AG09309 (cell line): ENCODE data around the gene DGKG.

ENCODE experiments used
- DNase-seq: peaks from one replicate; pipeline ENCODE4 v3.0.0-alpha.2; 2010; ENCODE audit warnings: low read depth
- H3K4me3 ChIP-seq: 2 replicates; pipeline ENCODE4 v1.5.1; 2011; ENCODE audit warnings: mild to moderate bottlenecking, low read depth, low read length, moderate library complexity; ENCODE audit not compliant: control insufficient read depth
- TF ChIP-seq, protein P1 (sequence below): IDR thresholded peaks from 2 replicates; pipeline ENCODE4 v1.5.1; 2011; ENCODE audit warnings: mild to moderate bottlenecking, low read depth, low read length, inconsistent platforms; ENCODE audit not compliant: insufficient read depth, control insufficient read depth; ENCODE audit errors: missing control alignments

DGKG gene

DNA sequence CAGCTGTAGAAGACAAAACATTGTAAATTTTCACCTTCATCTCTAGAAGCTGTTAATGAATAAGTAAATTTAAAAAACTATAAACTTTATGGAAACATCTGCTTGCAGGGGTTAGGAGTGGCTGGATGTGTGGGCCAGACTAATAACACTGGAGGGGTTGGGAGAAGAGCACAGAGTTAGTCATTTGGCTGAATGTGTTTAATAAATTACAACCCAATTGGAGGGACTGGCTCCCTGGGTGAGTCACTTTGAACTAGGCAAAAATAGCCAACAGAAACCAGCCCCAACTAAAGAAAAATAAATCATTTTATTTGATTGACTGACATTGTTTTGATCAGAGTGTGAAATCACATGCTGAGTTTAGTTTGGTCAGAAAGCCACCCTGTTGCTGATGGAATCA, 21.8 kb downstream of the DGKG start:
- TF ChIP-seq, protein P1, sequence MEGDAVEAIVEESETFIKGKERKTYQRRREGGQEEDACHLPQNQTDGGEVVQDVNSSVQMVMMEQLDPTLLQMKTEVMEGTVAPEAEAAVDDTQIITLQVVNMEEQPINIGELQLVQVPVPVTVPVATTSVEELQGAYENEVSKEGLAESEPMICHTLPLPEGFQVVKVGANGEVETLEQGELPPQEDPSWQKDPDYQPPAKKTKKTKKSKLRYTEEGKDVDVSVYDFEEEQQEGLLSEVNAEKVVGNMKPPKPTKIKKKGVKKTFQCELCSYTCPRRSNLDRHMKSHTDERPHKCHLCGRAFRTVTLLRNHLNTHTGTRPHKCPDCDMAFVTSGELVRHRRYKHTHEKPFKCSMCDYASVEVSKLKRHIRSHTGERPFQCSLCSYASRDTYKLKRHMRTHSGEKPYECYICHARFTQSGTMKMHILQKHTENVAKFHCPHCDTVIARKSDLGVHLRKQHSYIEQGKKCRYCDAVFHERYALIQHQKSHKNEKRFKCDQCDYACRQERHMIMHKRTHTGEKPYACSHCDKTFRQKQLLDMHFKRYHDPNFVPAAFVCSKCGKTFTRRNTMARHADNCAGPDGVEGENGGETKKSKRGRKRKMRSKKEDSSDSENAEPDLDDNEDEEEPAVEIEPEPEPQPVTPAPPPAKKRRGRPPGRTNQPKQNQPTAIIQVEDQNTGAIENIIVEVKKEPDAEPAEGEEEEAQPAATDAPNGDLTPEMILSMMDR, result no peak
- no peak for DNase-seq
- no peak overlapping the region for H3K4me3 ChIP-seq

DNA sequence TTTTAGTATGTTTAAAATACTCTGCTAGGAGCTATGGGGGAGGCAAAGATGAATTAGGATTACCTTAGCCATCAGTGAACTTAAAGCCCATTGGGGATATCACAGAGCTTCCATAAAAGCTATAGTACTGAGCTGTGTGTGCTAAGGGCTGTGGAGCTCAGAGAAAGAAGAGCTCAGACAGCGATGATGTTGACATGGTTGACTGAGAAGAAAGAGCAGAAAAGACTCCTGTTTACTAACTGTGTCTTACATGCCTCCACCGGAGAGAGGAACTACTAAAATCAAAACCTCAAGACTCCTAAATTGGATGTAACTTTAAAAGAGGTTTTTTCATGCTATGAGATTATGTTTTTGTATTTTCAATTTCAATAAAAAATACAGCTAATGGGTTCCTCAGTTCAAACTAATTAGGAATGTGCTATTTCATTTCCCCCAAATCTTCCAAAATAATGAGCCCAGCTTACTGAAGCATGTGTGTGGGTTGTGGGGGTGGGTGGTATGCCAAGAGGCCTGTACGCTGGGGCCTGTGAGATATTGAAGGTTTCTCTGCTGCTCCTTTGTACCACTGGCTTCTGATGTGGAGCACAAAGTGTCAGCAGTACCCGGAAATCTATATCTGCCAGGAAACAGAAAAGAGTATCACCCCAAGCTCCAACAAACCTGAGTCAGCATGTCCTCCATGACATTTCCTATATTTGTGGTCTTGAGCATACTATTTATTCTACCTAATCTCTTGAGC, 22.7 kb downstream of the DGKG start:
- no peak for DNase-seq
- no peak overlapping the region for H3K4me3 ChIP-seq
- TF ChIP-seq, protein P1, result no peak

DNA sequence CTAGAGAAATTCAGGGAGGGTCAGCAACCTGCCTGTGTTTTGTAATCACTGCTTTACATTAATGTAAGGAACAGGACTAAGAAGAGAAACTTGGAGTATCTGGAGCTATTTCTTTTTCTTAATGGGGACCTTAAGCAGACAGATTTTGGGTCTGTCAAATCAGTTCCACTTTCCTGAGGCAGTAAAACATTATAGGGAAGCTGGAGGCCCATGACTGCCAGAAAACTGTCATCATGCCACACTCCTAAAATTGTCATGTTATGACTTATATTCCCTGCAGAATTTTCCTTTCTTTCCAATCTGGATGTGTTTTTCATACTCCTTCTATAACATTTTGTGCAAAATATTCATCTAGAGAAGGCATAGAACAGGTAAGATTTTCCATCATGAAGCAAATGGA, 28.8 kb downstream of the DGKG start:
- no peak for DNase-seq
- TF ChIP-seq, protein P1, result no peak
- no peak overlapping the region for H3K4me3 ChIP-seq

DNA sequence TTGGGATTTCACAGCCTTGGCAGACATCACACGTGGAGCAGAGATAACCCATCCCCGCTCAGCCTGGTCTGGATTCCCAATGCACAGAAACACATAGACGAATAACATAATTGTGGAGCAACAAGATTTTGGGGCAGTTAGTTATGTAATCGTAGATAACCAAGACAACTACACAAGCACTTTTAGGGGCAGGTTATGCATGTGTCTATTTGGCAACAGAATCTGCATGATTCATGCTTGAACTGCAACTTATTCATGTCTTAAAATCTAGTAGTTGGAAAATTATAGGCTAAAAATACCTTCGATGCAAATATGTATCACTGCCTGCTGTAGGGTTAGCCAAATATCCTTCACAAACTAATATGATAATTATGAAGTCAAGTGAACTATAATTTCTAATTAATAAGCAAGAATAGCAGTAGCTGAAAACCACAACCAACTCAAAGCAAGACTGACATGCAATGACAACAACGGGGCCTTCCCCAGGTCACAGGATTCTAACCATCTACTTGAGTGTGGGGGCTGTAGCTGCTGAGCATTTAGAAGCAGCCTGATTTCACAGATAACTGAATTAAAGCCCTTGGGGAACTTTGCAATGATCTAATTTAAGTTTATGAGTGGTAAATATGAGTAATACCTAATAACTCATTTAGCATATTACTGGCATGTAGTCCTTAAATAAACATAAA, 31.1 kb downstream of the DGKG start:
- no peak for DNase-seq

DNA sequence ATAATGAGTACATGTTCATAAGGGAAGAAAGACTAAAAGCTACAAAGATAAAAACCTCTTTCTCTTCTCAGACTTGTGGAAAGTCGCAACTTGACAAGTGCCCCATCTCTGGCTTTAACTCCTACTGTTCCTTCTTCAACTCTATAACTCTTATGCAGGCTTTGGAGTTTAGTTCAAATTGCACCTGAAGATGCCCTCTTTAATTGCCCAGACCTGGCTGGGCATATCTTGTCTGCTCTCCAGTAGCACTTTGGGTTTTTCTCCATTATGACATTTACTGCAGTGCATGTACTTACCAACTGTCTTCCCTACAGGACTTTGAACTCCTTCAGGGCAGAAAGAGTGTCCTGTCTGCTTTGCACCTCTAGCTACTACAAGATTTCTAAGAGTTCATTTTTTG, 32.4 kb downstream of the DGKG start:
- TF ChIP-seq, protein P1, result no peak
- H3K4me3 ChIP-seq, result no peak overlapping the region
- no peak for DNase-seq

More for the DNA sequence above, 31.1 kb downstream of the DGKG start:
- H3K4me3 ChIP-seq, result no peak overlapping the region
- TF ChIP-seq, protein P1, result no peak

DNA sequence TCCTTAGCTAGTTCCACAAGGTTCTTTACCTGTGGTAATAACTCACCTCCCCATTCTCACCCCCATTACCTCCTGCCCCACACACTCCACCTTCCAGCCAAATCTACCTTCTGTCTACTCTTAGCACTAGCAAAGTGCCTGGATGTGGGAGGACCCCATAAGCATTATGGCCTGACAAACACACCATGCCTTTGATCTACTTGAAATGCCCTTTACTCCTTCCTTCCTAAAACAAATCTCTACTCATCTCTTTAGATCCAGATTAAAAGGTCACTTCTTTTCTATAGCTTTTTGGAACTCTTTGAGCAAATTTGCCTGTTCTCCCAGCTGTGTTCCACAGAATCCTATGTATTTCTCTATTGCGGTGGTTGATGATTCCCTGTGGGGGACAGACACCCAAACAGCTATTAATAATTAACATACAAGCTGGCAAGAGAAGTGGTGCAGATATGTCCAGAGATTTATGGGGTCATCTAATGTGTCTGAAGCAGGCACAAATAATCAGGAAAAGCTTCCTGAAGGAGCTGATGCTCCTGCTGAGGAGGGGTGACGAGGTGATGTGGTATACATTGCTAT, 34.0 kb downstream of the DGKG start:
- no peak overlapping the region for H3K4me3 ChIP-seq
- no peak for DNase-seq
- TF ChIP-seq, protein P1, result no peak
